HFFc6 (cell line): ENCODE results near the gene SH2D3C. TPM values are rescaled to one million over a fixed set of nuclear protein-coding genes. Genes with fewer than 3 reads are reported as not detected.
A peak's percentile ranks its signal among the peaks of the same experiment; 100 is the strongest.

ENCODE experiments used
- DNase-seq: peaks from one replicate; pipeline ENCODE4 v3.0.0-alpha.2; 2018
- H3K27ac Mint-ChIP-seq: 2 replicates; pipeline ENCODE4 v1.8.0; 2020; ENCODE audit warnings: mild to moderate bottlenecking, mixed read lengths
- H3K27me3 Mint-ChIP-seq: 2 replicates; pipeline ENCODE4 v1.8.0; 2021; ENCODE audit warnings: mild to moderate bottlenecking, moderate library complexity, mixed read lengths; ENCODE audit not compliant: insufficient read depth
- H3K36me3 Mint-ChIP-seq: 2 replicates; pipeline ENCODE4 v1.8.0; 2021; ENCODE audit warnings: low read depth, mixed read lengths
- H3K4me1 Mint-ChIP-seq: 2 replicates; pipeline ENCODE4 v1.8.0; 2020; ENCODE audit warnings: low read depth, mixed read lengths
- H3K4me3 Mint-ChIP-seq: 2 replicates; pipeline ENCODE4 v1.8.0; 2020; ENCODE audit warnings: mild to moderate bottlenecking, moderate library complexity, mixed read lengths
- H3K9me3 Mint-ChIP-seq: 2 replicates; pipeline ENCODE4 v1.8.0; 2020; ENCODE audit warnings: mild to moderate bottlenecking, mixed read lengths
- total RNA-seq, 6 experiments: library from RNA; stranded (reverse); fragmentation: NEBNext Ultra II Directional; extraction: Animal tissue kit (Norgen Biotek cat#: 25700); gene quantifications; 2 replicates in 1 of 6; 3 replicates in 5 of 6; pipeline ENCODE4 v1.2.3, GENCODE V29; 2021
- TF ChIP-seq, protein P1 (sequence below): fragments of 200-600 bp; sonication (generic); IDR thresholded peaks from 2 replicates; pipeline ENCODE4 v1.5.0; 2021; ENCODE audit warnings: antibody characterized with exemption, mild to moderate bottlenecking

The SH2D3C gene
- total RNA-seq, 6 experiments from 2014 or later = not detected

- TF ChIP-seq, protein P1, sequence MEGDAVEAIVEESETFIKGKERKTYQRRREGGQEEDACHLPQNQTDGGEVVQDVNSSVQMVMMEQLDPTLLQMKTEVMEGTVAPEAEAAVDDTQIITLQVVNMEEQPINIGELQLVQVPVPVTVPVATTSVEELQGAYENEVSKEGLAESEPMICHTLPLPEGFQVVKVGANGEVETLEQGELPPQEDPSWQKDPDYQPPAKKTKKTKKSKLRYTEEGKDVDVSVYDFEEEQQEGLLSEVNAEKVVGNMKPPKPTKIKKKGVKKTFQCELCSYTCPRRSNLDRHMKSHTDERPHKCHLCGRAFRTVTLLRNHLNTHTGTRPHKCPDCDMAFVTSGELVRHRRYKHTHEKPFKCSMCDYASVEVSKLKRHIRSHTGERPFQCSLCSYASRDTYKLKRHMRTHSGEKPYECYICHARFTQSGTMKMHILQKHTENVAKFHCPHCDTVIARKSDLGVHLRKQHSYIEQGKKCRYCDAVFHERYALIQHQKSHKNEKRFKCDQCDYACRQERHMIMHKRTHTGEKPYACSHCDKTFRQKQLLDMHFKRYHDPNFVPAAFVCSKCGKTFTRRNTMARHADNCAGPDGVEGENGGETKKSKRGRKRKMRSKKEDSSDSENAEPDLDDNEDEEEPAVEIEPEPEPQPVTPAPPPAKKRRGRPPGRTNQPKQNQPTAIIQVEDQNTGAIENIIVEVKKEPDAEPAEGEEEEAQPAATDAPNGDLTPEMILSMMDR = no peak
- DNase-seq = peak; percentile 44
- H3K36me3 Mint-ChIP-seq = no peaks in the 10 kb centered on the region
These were observed 79.3 kb downstream of the SH2D3C start for GRCh38 chr9:127698985-127699670.

DNA sequence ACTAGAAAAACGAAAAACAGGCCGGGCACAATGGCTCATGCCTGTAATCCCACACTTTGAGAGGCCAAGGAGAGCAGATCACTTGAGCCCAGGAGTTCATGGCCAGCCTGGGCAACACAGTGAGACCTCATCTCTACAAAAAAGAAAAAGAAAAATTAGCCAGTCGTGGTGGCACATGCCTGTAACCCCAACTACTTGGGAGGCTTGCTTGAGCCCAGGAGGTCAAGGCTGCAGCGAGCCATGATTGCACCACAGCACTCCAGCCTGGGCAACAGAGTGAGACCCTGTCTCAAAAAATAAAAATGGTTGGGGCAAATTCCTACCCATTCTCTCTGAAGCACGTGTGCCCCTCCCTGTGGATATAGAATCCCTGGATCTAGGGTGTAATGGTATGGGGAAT, 80.1 kb downstream of the SH2D3C start:
- no peaks in the 10 kb centered on the region; the same call in none of the 2 replicates for H3K27me3 Mint-ChIP-seq
- H3K27ac Mint-ChIP-seq = no peak overlapping the region; the same call in 1 of the 2 replicates
- DNase-seq = no peak
- H3K9me3 Mint-ChIP-seq = no peaks in the 10 kb centered on the region
- peaks cover 35% of the 10 kb centered on the region for H3K4me1 Mint-ChIP-seq
- no peak overlapping the region for H3K4me3 Mint-ChIP-seq
- H3K36me3 Mint-ChIP-seq = peaks cover 5% of the 10 kb centered on the region; the same call in 1 of the 2 replicates
- TF ChIP-seq, protein P1 = no peak

More at GRCh38 chr9:127698985-127699670, 79.3 kb downstream of the SH2D3C start:
- peak overlapping the region; percentile 74; the same call in 1 of the 2 replicates for H3K27ac Mint-ChIP-seq
- no peaks in the 10 kb centered on the region for H3K9me3 Mint-ChIP-seq
- peak overlapping the region; percentile 65; the same call in 1 of the 2 replicates for H3K4me3 Mint-ChIP-seq
- no peaks in the 10 kb centered on the region; the same call in none of the 2 replicates for H3K27me3 Mint-ChIP-seq
- peaks cover 35% of the 10 kb centered on the region for H3K4me1 Mint-ChIP-seq

DNA sequence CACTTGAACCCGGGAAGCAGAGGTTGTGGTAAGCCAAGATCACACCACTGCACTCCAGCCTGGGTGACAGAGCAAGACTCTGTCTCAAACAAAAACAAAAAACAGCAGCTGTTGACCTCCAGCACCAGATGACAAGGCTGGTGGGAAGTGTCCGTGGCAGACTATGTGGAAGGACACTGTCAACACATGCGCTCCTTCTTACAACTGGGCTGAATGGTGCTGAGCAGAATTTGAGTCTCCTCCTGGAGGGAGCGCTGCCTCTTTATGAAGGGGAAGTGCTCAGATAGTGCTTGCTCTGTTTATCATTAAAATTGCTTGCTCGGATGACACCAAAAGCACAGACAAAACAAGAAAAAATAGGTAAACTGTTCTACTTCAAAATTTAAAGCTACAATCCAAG, 80.9 kb downstream of the SH2D3C start:
- no peaks in the 10 kb centered on the region for H3K9me3 Mint-ChIP-seq
- H3K36me3 Mint-ChIP-seq = peaks cover 7% of the 10 kb centered on the region; the same call in 1 of the 2 replicates
- H3K27ac Mint-ChIP-seq = no peak overlapping the region
- TF ChIP-seq, protein P1 = no peak
- no peak for DNase-seq
- peaks cover 35% of the 10 kb centered on the region for H3K4me1 Mint-ChIP-seq
- H3K4me3 Mint-ChIP-seq = no peak overlapping the region
- H3K27me3 Mint-ChIP-seq = no peaks in the 10 kb centered on the region; the same call in 1 of the 2 replicates

DNA sequence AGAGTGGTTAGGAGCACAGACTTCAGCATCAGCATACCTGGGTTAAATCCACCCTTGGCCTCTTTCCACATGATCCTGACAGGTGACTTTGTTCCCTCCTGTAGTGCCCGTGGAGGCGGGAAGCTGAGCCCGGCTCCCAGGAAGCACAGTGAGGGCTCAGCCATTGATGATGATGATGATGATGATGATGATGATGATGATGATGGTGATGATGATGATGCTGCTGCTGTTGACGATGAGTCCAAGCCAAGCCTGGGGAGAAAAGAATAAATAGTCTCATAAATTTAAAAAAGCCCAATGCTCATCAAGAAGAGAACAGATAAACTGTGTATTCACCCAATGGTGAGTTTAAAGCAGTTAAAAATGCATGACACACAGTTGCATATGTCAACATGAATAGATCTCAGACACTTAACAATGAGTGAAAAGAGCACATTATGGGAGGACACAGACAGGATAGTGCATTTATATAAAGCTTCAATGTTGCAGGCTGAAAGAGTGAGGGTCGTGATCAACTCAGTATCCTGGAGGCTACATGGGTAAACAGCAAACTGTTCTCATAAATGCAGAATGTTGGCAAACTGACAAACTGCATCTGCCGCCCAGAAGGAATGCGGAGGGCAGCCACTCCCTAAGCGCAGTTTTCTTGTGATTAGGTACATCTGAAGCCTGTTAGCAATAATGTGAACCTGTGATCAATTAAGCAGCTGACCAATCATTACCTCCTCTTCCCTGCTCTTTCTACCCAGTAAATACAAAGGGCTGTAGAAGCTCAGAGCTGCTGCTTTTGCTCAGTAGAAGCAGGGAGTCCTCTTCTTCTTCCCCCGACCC, 83.4 kb downstream of the SH2D3C start:
- TF ChIP-seq, protein P1 = no peak
- H3K36me3 Mint-ChIP-seq = peaks cover 20% of the 10 kb centered on the region
- H3K4me1 Mint-ChIP-seq = peaks cover 32% of the 10 kb centered on the region
- peak overlapping the region; percentile 70 for H3K27ac Mint-ChIP-seq
- H3K27me3 Mint-ChIP-seq = no peaks in the 10 kb centered on the region; the same call in 1 of the 2 replicates
- peak; percentile 34 for DNase-seq
- H3K4me3 Mint-ChIP-seq = peak overlapping the region; percentile 66
- H3K9me3 Mint-ChIP-seq = no peaks in the 10 kb centered on the region

DNA sequence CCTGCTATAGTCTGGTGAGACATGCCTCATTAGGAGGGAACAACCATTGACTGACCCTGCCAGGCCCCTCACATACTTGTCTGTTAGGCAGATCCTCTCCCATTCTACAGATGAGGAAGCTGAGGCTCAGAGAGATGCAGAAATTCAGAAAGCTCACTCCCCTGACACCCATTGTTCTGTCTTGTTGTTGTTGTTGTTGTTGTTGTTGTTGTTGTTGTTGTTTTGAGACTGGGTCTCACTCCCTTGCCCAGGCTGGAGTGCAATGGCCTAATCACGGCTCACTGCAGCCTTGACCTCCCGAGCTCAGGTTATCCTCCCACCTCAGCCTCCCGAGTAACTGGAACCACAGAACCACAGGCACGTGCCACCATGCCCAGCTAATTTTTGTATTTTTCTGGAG, 84.8 kb downstream of the SH2D3C start:
- H3K4me1 Mint-ChIP-seq = peaks cover 22% of the 10 kb centered on the region
- TF ChIP-seq, protein P1 = no peak
- H3K36me3 Mint-ChIP-seq = peaks cover 26% of the 10 kb centered on the region
- no peaks in the 10 kb centered on the region for H3K9me3 Mint-ChIP-seq
- H3K4me3 Mint-ChIP-seq = no peak overlapping the region
- 0 out of 2 replicates have a peak overlapping the region, but pooled peaks have one; percentile 14 for H3K27ac Mint-ChIP-seq
- DNase-seq = no peak
- no peaks in the 10 kb centered on the region; the same call in 1 of the 2 replicates for H3K27me3 Mint-ChIP-seq
